H1 (cell line): ENCODE measurements around the gene EVC2. TPM values are rescaled to one million over a fixed set of nuclear protein-coding genes. Genes with fewer than 3 reads are reported as not detected.

Experiments used
- CTCF ChIA-PET: fragments of 300-600 bp; sonication (Branson Sonifier 250); formaldehyde crosslinking; loops from one replicate; lab custom pipeline; 2021; ENCODE audit not compliant: partially characterized antibody; lab: Charles Lee
- POLR2A ChIA-PET: fragments of 300-600 bp; sonication (Branson Sonifier 250); formaldehyde crosslinking; loops from one replicate; lab custom pipeline; 2021; ENCODE audit warnings: inconsistent platforms; ENCODE audit not compliant: partially characterized antibody; lab: Charles Lee
- DNase-seq, 2 experiments: peaks; one replicate each; pipeline versions ENCODE4 v3.0.0 to v3.0.0-alpha.2; 2010 to 2022; ENCODE audit warnings: low spot score in 2 of 2, low read depth in 1 of 2, mixed read lengths in 1 of 2
- FAIRE-seq: peaks from 2 replicates; lab custom pipeline; 2011; peaks lifted over from hg19 to GRCh38; lab: Jason Lieb, UNC
- H2AFZ ChIP-seq: 2 replicates; pipeline ENCODE4 v1.8.1; 2012; ENCODE audit warnings: low read length, inconsistent platforms
- H2AK5ac ChIP-seq: 2 replicates; pipeline ENCODE4 v1.6.1; 2013; ENCODE audit warnings: low read depth, low read length
- H2BK120ac ChIP-seq: replicated peaks from 2 replicates; pipeline ENCODE3; 2013; ENCODE audit warnings: low read depth, low read length, inconsistent platforms
- H2BK12ac ChIP-seq: 2 replicates; pipeline ENCODE4 v1.6.1; 2013; ENCODE audit warnings: low read depth, low read length
- H2BK15ac ChIP-seq: 2 replicates; pipeline ENCODE4 v1.6.1; 2013; ENCODE audit warnings: low read length
- H2BK20ac ChIP-seq: 2 replicates; pipeline ENCODE4 v1.6.1; 2013; ENCODE audit warnings: low read length
- H2BK5ac ChIP-seq: 2 replicates; pipeline ENCODE4 v1.6.1; 2013; ENCODE audit warnings: low read depth, low read length
- H3K14ac ChIP-seq: 2 replicates; pipeline ENCODE4 v1.6.1; 2013; ENCODE audit warnings: inconsistent platforms; ENCODE audit not compliant: insufficient read length
- H3K18ac ChIP-seq: 2 replicates; pipeline ENCODE4 v1.6.1; 2013; ENCODE audit warnings: low read length; ENCODE audit errors: extremely low read depth
- H3K23ac ChIP-seq: 2 replicates; pipeline ENCODE4 v1.6.1; 2013; ENCODE audit warnings: inconsistent platforms; ENCODE audit not compliant: insufficient read length
- H3K23me2 ChIP-seq: 2 replicates; pipeline ENCODE4 v1.6.1; 2013; ENCODE audit warnings: low read depth, low read length
- H3K27ac ChIP-seq: 2 replicates; pipeline ENCODE4 v1.6.1; 2011; ENCODE audit warnings: low read depth, low read length, inconsistent platforms
- H3K27me3 ChIP-seq, 4 experiments: replicated peaks in 1 of 4; 1 replicate in 1 of 4; 2 replicates in 3 of 4; pipeline versions ENCODE4 v1.6.1 to v1.8.1; 2011 to 2013; ENCODE audit warnings: low read length in 3 of 4, mild to moderate bottlenecking in 3 of 4, inconsistent platforms in 2 of 4, mixed read lengths in 2 of 4, moderate library complexity in 1 of 4; ENCODE audit not compliant: control insufficient read depth in 3 of 4, insufficient read depth in 3 of 4; ENCODE audit errors: extremely low read depth in 1 of 4
- H3K36me3 ChIP-seq, 4 experiments: 2 replicates each; pipeline versions ENCODE4 v1.6.1 to v1.8.1; 2011 to 2013; ENCODE audit warnings: mild to moderate bottlenecking in 4 of 4, low read length in 3 of 4, moderate library complexity in 2 of 4, control low read depth in 1 of 4, inconsistent platforms in 1 of 4; ENCODE audit not compliant: insufficient read depth in 4 of 4, control insufficient read depth in 2 of 4
- H3K4ac ChIP-seq: replicated peaks from 2 replicates; pipeline ENCODE3; 2013; ENCODE audit warnings: low read length, low read depth, mixed read lengths, inconsistent platforms; ENCODE audit not compliant: insufficient read length
- H3K4me1 ChIP-seq, 4 experiments: replicated peaks in 1 of 4; 1 replicate in 1 of 4; 2 replicates in 3 of 4; pipeline versions ENCODE4 v1.6.1 to v1.8.1; 2011 to 2013; ENCODE audit warnings: low read length in 3 of 4, inconsistent platforms in 2 of 4, mixed read lengths in 1 of 4; ENCODE audit not compliant: insufficient read depth in 4 of 4, control insufficient read depth in 3 of 4
- H3K4me2 ChIP-seq, 2 experiments: 2 replicates each; pipeline versions ENCODE4 v1.6.1 to v1.8.1; 2011 to 2013; ENCODE audit warnings: low read depth in 2 of 2, low read length in 2 of 2, control low read depth in 1 of 2, inconsistent platforms in 1 of 2, mild to moderate bottlenecking in 1 of 2; ENCODE audit not compliant: insufficient read depth in 1 of 2
- H3K4me3 ChIP-seq, 4 experiments: fragments of 200-600, 300-600 bp in 1 of 4; sonication (generic), shearing (Covaris generic), sonication (Bioruptor Twin) in 1 of 4; 2 replicates each; pipeline versions ENCODE4 v1.5.1 to v1.8.1; 2011 to 2016; ENCODE audit warnings: low read length in 4 of 4, low read depth in 3 of 4, control low read depth in 2 of 4, inconsistent platforms in 2 of 4, mild to moderate bottlenecking in 2 of 4, mixed read lengths in 1 of 4, moderate library complexity in 1 of 4; ENCODE audit not compliant: insufficient read depth in 2 of 4; ENCODE audit errors: extremely low read depth in 1 of 4
- H3K56ac ChIP-seq: replicated peaks from 2 replicates; pipeline ENCODE3; 2013; ENCODE audit warnings: low read depth, mild to moderate bottlenecking, mixed read lengths, low read length, inconsistent platforms; ENCODE audit not compliant: insufficient read length
- H3K79me1 ChIP-seq: 2 replicates; pipeline ENCODE4 v1.6.1; 2013; ENCODE audit warnings: low read depth, low read length, control low read depth
- H3K79me2 ChIP-seq, 2 experiments: 2 replicates each; pipeline versions ENCODE4 v1.6.1 to v1.8.1; 2012 to 2013; ENCODE audit warnings: low read length in 2 of 2, mild to moderate bottlenecking in 2 of 2, inconsistent platforms in 1 of 2; ENCODE audit not compliant: insufficient read depth in 2 of 2, control insufficient read depth in 1 of 2
- H3K9ac ChIP-seq, 4 experiments: replicated peaks in 1 of 4; 1 replicate in 1 of 4; 2 replicates in 3 of 4; pipeline versions ENCODE4 v1.6.1 to v1.8.1; 2011 to 2013; ENCODE audit warnings: low read depth in 3 of 4, low read length in 3 of 4, control low read depth in 2 of 4, mild to moderate bottlenecking in 2 of 4, moderate library complexity in 2 of 4, inconsistent platforms in 1 of 4; ENCODE audit errors: extremely low read depth in 1 of 4
- H3K9me3 ChIP-seq, 2 experiments: 2 replicates each; pipeline versions ENCODE4 v1.6.1 to v1.8.1; 2012 to 2013; ENCODE audit warnings: mild to moderate bottlenecking in 2 of 2, moderate library complexity in 2 of 2, control low read depth in 1 of 2, inconsistent platforms in 1 of 2, low read depth in 1 of 2, low read length in 1 of 2, mixed read lengths in 1 of 2; ENCODE audit not compliant: insufficient read depth in 2 of 2
- H4K20me1 ChIP-seq, 2 experiments: replicated peaks in 1 of 2; 2 replicates each; pipeline versions ENCODE3 to v1.8.1; 2011 to 2013; ENCODE audit warnings: inconsistent platforms in 2 of 2, low read length in 2 of 2, mild to moderate bottlenecking in 1 of 2; ENCODE audit not compliant: insufficient read depth in 2 of 2, control insufficient read depth in 1 of 2
- H4K5ac ChIP-seq: 2 replicates; pipeline ENCODE4 v1.6.1; 2013; ENCODE audit warnings: low read length, low read depth, mixed read lengths, inconsistent platforms; ENCODE audit not compliant: insufficient read length
- H4K8ac ChIP-seq: 2 replicates; pipeline ENCODE4 v1.8.0; 2013; ENCODE audit warnings: mild to moderate bottlenecking, moderate library complexity, low read length, inconsistent platforms; ENCODE audit not compliant: insufficient read depth; ENCODE audit errors: extremely low read depth
- H4K91ac ChIP-seq: replicated peaks from 2 replicates; pipeline ENCODE3; 2013; ENCODE audit warnings: low read length, mixed read lengths, inconsistent platforms; ENCODE audit not compliant: insufficient read length
- BRCA1 ChIP-seq: IDR thresholded peaks from 2 replicates; pipeline ENCODE4 v1.6.1; 2012; ENCODE audit warnings: low read depth, low read length, improper control_type of control experiment
- CBX8 ChIP-seq: fragments of 300-800, 300-1000 bp; sonication (generic); IDR thresholded peaks from 2 replicates; pipeline ENCODE4 v1.7.1; 2016; ENCODE audit warnings: low read depth, low read length, borderline replicate concordance
- CHD1 ChIP-seq: IDR thresholded peaks from 2 replicates; pipeline ENCODE4 v1.6.1; 2012; ENCODE audit warnings: low read depth, low read length, improper control_type of control experiment
- CHD2 ChIP-seq: IDR thresholded peaks from 2 replicates; pipeline ENCODE4 v1.6.1; 2012; ENCODE audit warnings: low read length, improper control_type of control experiment
- GABPA ChIP-seq: IDR thresholded peaks from 2 replicates; pipeline ENCODE4 v1.6.1; 2011; ENCODE audit warnings: mild to moderate bottlenecking, low read length, moderate library complexity, borderline replicate concordance; ENCODE audit not compliant: insufficient read depth
- HDAC2 ChIP-seq, 2 experiments: fragments of 300-600 bp in 1 of 2; sonication (generic) in 1 of 2; IDR thresholded peaks; 2 replicates each; pipeline ENCODE4 v1.6.1; 2011 to 2012; ENCODE audit warnings: low read depth in 2 of 2, low read length in 2 of 2, mild to moderate bottlenecking in 2 of 2, moderate library complexity in 2 of 2, borderline replicate concordance in 1 of 2, inconsistent platforms in 1 of 2
- JUND ChIP-seq: IDR thresholded peaks from 2 replicates; pipeline ENCODE4 v1.6.1; 2011; ENCODE audit warnings: mild to moderate bottlenecking, improper control_type of control experiment, low read length
- KDM1A ChIP-seq: fragments of 200-600, 300-600 bp; sonication (generic); IDR thresholded peaks from 2 replicates; pipeline ENCODE4 v1.7.1; 2016; ENCODE audit warnings: mild to moderate bottlenecking, low read length, borderline replicate concordance
- NANOG ChIP-seq: IDR thresholded peaks from 2 replicates; pipeline ENCODE4 v1.6.1; 2011; ENCODE audit warnings: low read length, low read depth, mild to moderate bottlenecking, inconsistent platforms; ENCODE audit not compliant: insufficient read depth, poor library complexity, severe bottlenecking
- POU5F1 ChIP-seq: IDR thresholded peaks from 2 replicates; pipeline ENCODE4 v1.6.1; 2011; ENCODE audit warnings: low read depth, mild to moderate bottlenecking, low read length, moderate library complexity
- RFX5 ChIP-seq: IDR thresholded peaks from 2 replicates; pipeline ENCODE4 v1.6.1; 2011; ENCODE audit warnings: low read depth, low read length, improper control_type of control experiment, borderline replicate concordance
- SUZ12 ChIP-seq: fragments of 200-600 bp; sonication (generic); IDR thresholded peaks from 2 replicates; pipeline ENCODE4 v1.6.1; 2012; ENCODE audit warnings: mild to moderate bottlenecking, inconsistent platforms, low read length, moderate library complexity, mixed read lengths
- TBP ChIP-seq: IDR thresholded peaks from 2 replicates; pipeline ENCODE4 v1.6.1; 2011; ENCODE audit warnings: low read depth, low read length, improper control_type of control experiment
- ZNF274 ChIP-seq: IDR thresholded peaks from 2 replicates; pipeline ENCODE4 v1.7.0; 2012; ENCODE audit warnings: low read length, borderline replicate concordance; ENCODE audit errors: extremely low read depth
- whole genome bisulfite sequencing, 2 experiments: shearing (Covaris generic) in 1 of 2; methylation state at CpG; one replicate each; pipeline versions ENCODE4 v1.1.6 to v1.1.7; 2013 to 2015; ENCODE audit warnings: low lambda C conversion rate in 2 of 2, mixed read lengths in 2 of 2, inconsistent platforms in 1 of 2, low coverage in 1 of 2, missing lambda C conversion rate in 1 of 2; ENCODE audit not compliant: insufficient replicate concordance in 2 of 2, insufficient coverage in 1 of 2, insufficient read length in 1 of 2; ENCODE audit errors: extremely low coverage in 1 of 2, missing lambda C conversion rate in 1 of 2; 5-methylcytosine and 5-hydroxymethylcytosine counted together
- polyA plus RNA-seq, 7 experiments: library from polyadenylated mRNA; depleted of rRNA in 3 of 7; stranded (reverse) in 5 of 7; unstranded in 2 of 7; fragments of >200 nt in 5 of 7; fragments of 200-250 nt in 2 of 7; gene quantifications; 1 replicate in 5 of 7; 2 replicates in 1 of 7; 4 replicates in 1 of 7; pipeline versions ENCODE4 v1.2.1 to v1.2.3, GENCODE V29; 2011 to 2013; ENCODE audit warnings: missing spikeins in 2 of 7, mixed read lengths in 2 of 7
- total RNA-seq: library from RNA; stranded (reverse); fragmentation: NEBNext Ultra II Directional; extraction: Animal tissue kit (Norgen Biotek cat#: 25700); gene quantifications from 2 replicates; pipeline ENCODE4 v1.2.1, GENCODE V29; 2021

EVC2 gene
- total and polyA plus RNA-seq, 2 of the 8 experiments (the other 6 are each of a cell fraction or from before 2014, with no cell fraction given), result 0.73 to 5.9 TPM

DNA sequence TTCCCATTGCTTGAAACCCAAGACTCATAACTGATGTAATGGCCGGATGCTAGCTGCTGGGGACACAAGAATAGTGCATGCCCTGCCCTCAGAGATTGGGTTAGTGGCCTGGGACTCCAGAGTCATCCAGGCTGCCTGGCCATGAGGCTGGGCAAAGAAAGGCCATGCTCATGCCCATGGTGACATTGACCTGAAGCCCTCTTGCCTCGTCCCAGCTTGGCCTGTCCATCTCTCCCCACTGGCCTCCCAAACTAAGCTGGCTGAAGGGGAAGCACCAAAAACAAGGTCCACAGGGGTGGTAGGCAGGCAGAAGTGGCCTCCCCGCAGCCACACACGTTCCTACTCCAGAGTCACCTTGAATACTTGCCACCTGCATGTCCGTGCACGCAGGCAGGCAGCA, 141.8 kb downstream of the EVC2 start:
- Histone ChIP-seq H2BK120ac (no peak overlapping the region), H3K79me2 (no peaks in the 10 kb centered on the region), H3K14ac (no peak overlapping the region), H2AK5ac (no peak overlapping the region), H3K36me3 (0 out of 8 replicates have a peak, but pooled peaks cover 0 to 3% (median 0%) of the 10 kb centered on the region in 4 experiments), H4K20me1 (no peaks in the 10 kb centered on the region), H3K18ac (no peak overlapping the region), H3K4me2 (no peak overlapping the region), H4K5ac (no peak overlapping the region), H2BK5ac (no peak overlapping the region), H3K4me1 (no peaks in the 10 kb centered on the region; a peak in 1 of 7 replicates), H3K4ac (no peak overlapping the region), H3K27me3 (no peaks in the 10 kb centered on the region), H3K79me1 (no peaks in the 10 kb centered on the region), H3K56ac (no peak overlapping the region), H3K9ac (no peak overlapping the region), H2BK15ac (no peak overlapping the region), H3K23ac (no peak overlapping the region), H3K4me3 (no peak overlapping the region), H4K91ac (no peak overlapping the region), H3K9me3 (no peaks in the 10 kb centered on the region), H2BK20ac (no peak overlapping the region), H3K27ac (no peak overlapping the region), H3K23me2 (no peaks in the 10 kb centered on the region), H2BK12ac (no peak overlapping the region), H4K8ac (no peak overlapping the region), H2AFZ (no peak overlapping the region)
- CTCF ChIA-PET, result interaction anchor here (1.2 kb wide), 1 partner anchor 167 kb away, joined by 3 read pairs; no protein-coding TSS in a partner anchor
- POLR2A ChIA-PET, result no interaction called here
- no peak for FAIRE-seq
- DNase-seq, result no peak
- WGBS, 2 experiments, result 89% methylated on average over 6 of the region's 6 CpGs; no CpG with 5 or more reads in 1 of the 2 experiments
- TF ChIP-seq BRCA1, result no peak
- no peak for TF ChIP-seq TBP
- TF ChIP-seq ZNF274, result no peak
- no peak for TF ChIP-seq POU5F1
- no peak for TF ChIP-seq CHD2
- TF ChIP-seq JUND, result no peak
- no peak for TF ChIP-seq CBX8
- TF ChIP-seq CHD1, result no peak
- no peak for TF ChIP-seq HDAC2 (IDR thresholded peaks at IDR 0.05; ENCODE audit: borderline replicate concordance in 1 of 2, low read depth in 2 of 2, low read length in 2 of 2)
- TF ChIP-seq KDM1A, result no peak
- no peak for TF ChIP-seq GABPA
- TF ChIP-seq NANOG, result no peak
- TF ChIP-seq SUZ12, result no peak
- no peak for TF ChIP-seq RFX5
